Body of pancreas (tissue), 4 donors: ENCODE measurements around the gene BABAM1. TPM values are rescaled to one million over a fixed set of nuclear protein-coding genes. Genes with fewer than 3 reads are reported as not detected.

Source experiments
- ATAC-seq: fragments of 150-250 bp; one replicate; pipeline ENCODE4 v1.9.1; 2016
- DNase-seq, 4 donors: peaks; one replicate each; pipeline ENCODE4 v3.0.0-alpha.2; 2019
- H3K27ac ChIP-seq, 4 donors: fragments of 200-600 bp; sonication (generic); 1 replicate in 3 of 4; 2 replicates in 1 of 4; pipeline versions ENCODE4 v1.5.1 to v1.6.1; 2016 to 2019; ENCODE audit warnings: mild to moderate bottlenecking in 1 of 4, mixed read lengths in 1 of 4, moderate library complexity in 1 of 4
- H3K27me3 ChIP-seq, 2 donors: fragments of 200-600 bp; sonication (generic); one replicate each; pipeline ENCODE4 v1.6.0; 2016; ENCODE audit warnings: mild to moderate bottlenecking in 1 of 2
- H3K36me3 ChIP-seq, 2 donors: fragments of 200-600 bp; sonication (generic); replicated peaks in 1 of 2; 2 replicates each; pipeline ENCODE4 v1.5.1; 2016; ENCODE audit warnings: low read depth in 2 of 2; ENCODE audit not compliant: insufficient read depth in 1 of 2
- H3K4me1 ChIP-seq: fragments of 200-600 bp; sonication (generic); one replicate; pipeline ENCODE4 v1.6.0; 2016
- H3K4me3 ChIP-seq, 2 donors: fragments of 200-600 bp; sonication (generic); 1 replicate in 1 of 2; 2 replicates in 1 of 2; pipeline ENCODE4 v1.5.1; 2016 to 2019
- H3K9me3 ChIP-seq, 3 donors: fragments of 200-600 bp; sonication (generic); 1 replicate in 2 of 3; 2 replicates in 1 of 3; pipeline ENCODE4 v1.5.1; 2016
- CTCF ChIP-seq, 7 experiments: fragments of 450-650 bp in 4 of 7; fragments of 200-600 bp in 3 of 7; sonication (generic) in 3 of 7; IDR thresholded peaks; one replicate each; pipeline ENCODE4 v1.5.1; 2016 to 2019; ENCODE audit warnings: antibody characterized with exemption in 7 of 7
- POLR2A ChIP-seq, 3 donors: fragments of 450-650 bp; IDR thresholded peaks; one replicate each; pipeline ENCODE4 v1.6.1; 2016; ENCODE audit warnings: antibody characterized with exemption in 3 of 3, mild to moderate bottlenecking in 2 of 3
- WGBS, 2 donors: methylation state at CpG; one replicate each; pipeline ENCODE4 v1.1.5; 2017; 5-methylcytosine and 5-hydroxymethylcytosine counted together
- intact Hi-C: fragments of 100-400 bp; cut with DNase I; formaldehyde crosslinking; loops from one replicate; pipeline ENCODE4 v1.15.1; 2023
- total RNA-seq, 2 donors: library from RNA; depleted of rRNA; stranded (reverse); fragments of >200 nt; gene quantifications; one replicate each; pipeline ENCODE4 v1.1.0, GENCODE V29; 2016

Gene BABAM1
- total RNA-seq, 2 donors from 2014 or later: 45.2 to 84.6 TPM

GRCh38 chr19:17314007-17314593 is 46.9 kb downstream of the BABAM1 start:
- 82 to 91% methylated on average over 15 to 19 of the region's 19 CpGs for WGBS, 2 donors
- H3K27ac ChIP-seq: no peak overlapping the region
- intact Hi-C loops: no loop called here
- H3K36me3 ChIP-seq: peaks cover 0 to 4% of the 10 kb centered on the region in 2 donors
- no peak for ATAC-seq
- no peak overlapping the region for H3K4me3 ChIP-seq
- no peaks in the 10 kb centered on the region for H3K27me3 ChIP-seq
- DNase-seq: no peak
- no peaks in the 10 kb centered on the region for H3K9me3 ChIP-seq
- H3K4me1 ChIP-seq: peaks cover 29% of the 10 kb centered on the region
- no peak for TF ChIP-seq CTCF (IDR thresholded peaks at IDR 0.05)
- TF ChIP-seq POLR2A (IDR thresholded peaks at IDR 0.05): no peak

GRCh38 chr19:17318966-17319365 is 51.7 kb downstream of the BABAM1 start:
- intact Hi-C loops: no loop called here
- peaks cover 5 to 7% of the 10 kb centered on the region in 2 donors for H3K36me3 ChIP-seq
- TF ChIP-seq CTCF (IDR thresholded peaks at IDR 0.05) (no peak), POLR2A (IDR thresholded peaks at IDR 0.05) (no peak)
- WGBS, 2 donors: 83% methylated on average over 6 of the region's 6 CpGs; no CpG with 5 or more reads in 1 of the 2 donors
- no peak for DNase-seq
- no peaks in the 10 kb centered on the region for H3K9me3 ChIP-seq
- H3K4me3 ChIP-seq: no peak overlapping the region
- H3K27ac ChIP-seq: no peak overlapping the region
- no peak for ATAC-seq
- no peaks in the 10 kb centered on the region for H3K4me1 ChIP-seq
- H3K27me3 ChIP-seq: no peaks in the 10 kb centered on the region

GRCh38 chr19:17319473-17320238 is 52.4 kb downstream of the BABAM1 start:
- intact Hi-C loops: no loop called here
- 89 to 92% methylated on average over 35 to 40 of the region's 40 CpGs for WGBS, 2 donors
- Histone ChIP-seq H3K27me3 (no peaks in the 10 kb centered on the region), H3K4me1 (no peaks in the 10 kb centered on the region), H3K36me3 (peaks cover 4 to 5% of the 10 kb centered on the region in 2 donors), H3K9me3 (no peaks in the 10 kb centered on the region), H3K4me3 (no peak overlapping the region), H3K27ac (no peak overlapping the region)
- DNase-seq: no peak
- ATAC-seq: no peak
- TF ChIP-seq POLR2A (IDR thresholded peaks at IDR 0.05): no peak
- TF ChIP-seq CTCF (IDR thresholded peaks at IDR 0.05): no peak

- 79 to 96% methylated on average over 4 to 11 of the region's 11 CpGs for WGBS, 2 donors
- TF ChIP-seq CTCF (IDR thresholded peaks at IDR 0.05) (no peak), POLR2A (IDR thresholded peaks at IDR 0.05) (no peak)
- no peaks in the 10 kb centered on the region for H3K9me3 ChIP-seq
- peaks cover 4 to 5% of the 10 kb centered on the region in 2 donors for H3K36me3 ChIP-seq
- no peak overlapping the region for H3K27ac ChIP-seq
- H3K4me3 ChIP-seq: no peak overlapping the region
- no peaks in the 10 kb centered on the region for H3K27me3 ChIP-seq
- ATAC-seq (no peak), DNase-seq (no peak)
- intact Hi-C loops: no loop called here
- no peaks in the 10 kb centered on the region for H3K4me1 ChIP-seq
Measured at GRCh38 chr19:17320435-17320834, 53.2 kb downstream of the BABAM1 start.
